ENCODE measurements around the gene CHST8. TPM values are rescaled to one million over a fixed set of nuclear protein-coding genes. Genes with fewer than 3 reads are reported as not detected.

Gene CHST8
- total RNA-seq, 1 donor: not detected

DNA sequence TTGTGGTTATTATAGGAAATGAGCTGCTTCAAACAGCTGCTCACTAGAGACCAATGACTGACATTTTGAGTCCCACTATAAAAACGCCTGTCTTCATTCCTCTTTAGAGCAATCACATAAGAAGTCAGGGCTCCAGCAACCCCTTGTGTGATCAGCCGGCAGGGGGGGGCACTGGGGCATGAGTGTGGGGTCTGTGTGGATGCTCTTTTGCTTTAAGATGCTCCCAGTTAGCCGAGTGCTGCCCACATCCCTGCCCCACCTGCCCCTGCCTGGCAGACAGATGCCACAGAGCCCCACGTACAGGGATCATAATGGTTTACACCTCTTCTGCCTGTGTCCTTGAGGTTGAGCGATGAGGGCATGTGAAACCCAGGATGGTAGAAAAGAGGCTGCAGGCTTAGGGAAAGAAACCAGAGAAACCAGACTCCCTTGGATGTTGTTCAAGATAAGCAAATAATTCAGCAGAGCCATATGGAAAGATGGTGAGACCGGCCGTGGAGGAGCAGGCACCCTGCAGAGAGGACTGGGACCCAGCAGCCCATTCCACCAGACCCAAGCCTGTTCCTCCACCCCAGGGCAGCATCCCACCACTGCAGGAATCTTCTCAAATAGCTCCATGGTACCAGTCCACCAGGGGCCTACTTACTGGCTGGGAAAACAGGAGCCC is 55.4 kb downstream of the CHST8 start:
- TF ChIP-seq, protein P1, sequence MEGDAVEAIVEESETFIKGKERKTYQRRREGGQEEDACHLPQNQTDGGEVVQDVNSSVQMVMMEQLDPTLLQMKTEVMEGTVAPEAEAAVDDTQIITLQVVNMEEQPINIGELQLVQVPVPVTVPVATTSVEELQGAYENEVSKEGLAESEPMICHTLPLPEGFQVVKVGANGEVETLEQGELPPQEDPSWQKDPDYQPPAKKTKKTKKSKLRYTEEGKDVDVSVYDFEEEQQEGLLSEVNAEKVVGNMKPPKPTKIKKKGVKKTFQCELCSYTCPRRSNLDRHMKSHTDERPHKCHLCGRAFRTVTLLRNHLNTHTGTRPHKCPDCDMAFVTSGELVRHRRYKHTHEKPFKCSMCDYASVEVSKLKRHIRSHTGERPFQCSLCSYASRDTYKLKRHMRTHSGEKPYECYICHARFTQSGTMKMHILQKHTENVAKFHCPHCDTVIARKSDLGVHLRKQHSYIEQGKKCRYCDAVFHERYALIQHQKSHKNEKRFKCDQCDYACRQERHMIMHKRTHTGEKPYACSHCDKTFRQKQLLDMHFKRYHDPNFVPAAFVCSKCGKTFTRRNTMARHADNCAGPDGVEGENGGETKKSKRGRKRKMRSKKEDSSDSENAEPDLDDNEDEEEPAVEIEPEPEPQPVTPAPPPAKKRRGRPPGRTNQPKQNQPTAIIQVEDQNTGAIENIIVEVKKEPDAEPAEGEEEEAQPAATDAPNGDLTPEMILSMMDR (IDR thresholded peaks at IDR 0.05; ENCODE audit: insufficient read depth, low read depth, low read length): no peak
- H3K4me3 ChIP-seq (ENCODE audit: low read depth, low read length): no peak overlapping the region
- DNase-seq (ENCODE audit: low read depth): no peak

DNA sequence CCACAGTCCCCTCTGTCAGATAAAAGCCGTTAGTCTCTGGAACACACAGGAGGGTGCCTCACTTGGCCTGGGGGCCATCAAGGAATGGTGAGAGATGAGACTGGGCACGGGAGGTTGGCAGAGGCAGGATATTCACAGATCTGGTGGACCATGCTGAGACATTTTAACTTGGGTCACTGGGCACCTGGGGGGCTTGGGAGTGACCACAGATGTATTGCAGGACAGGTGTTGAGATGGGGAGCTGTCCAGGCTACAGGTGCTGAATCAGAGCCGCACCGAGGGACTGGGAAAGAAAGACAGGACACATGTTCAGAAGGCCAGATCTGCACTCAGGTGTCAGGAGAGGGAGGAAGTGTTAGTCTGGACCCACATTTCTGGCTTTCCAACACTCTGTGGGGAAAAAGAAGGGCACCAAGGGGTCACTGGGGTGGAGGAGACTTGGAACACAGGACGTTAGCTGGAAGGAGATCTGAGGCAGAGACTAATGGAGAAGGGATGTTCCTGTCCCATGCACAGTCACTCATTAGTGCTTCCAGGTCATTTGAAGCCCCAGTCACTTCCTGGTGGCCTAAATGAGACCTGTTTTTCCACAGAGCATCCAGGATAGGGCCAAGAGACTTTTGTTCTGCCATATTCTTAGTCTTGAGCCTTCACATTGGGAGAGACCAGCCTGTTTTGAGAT is 56.1 kb downstream of the CHST8 start:
- no peak for DNase-seq (ENCODE audit: low read depth)
- H3K4me3 ChIP-seq (ENCODE audit: low read depth, low read length): no peak overlapping the region
- TF ChIP-seq, protein P1 (IDR thresholded peaks at IDR 0.05; ENCODE audit: insufficient read depth, low read depth, low read length): no peak

DNA sequence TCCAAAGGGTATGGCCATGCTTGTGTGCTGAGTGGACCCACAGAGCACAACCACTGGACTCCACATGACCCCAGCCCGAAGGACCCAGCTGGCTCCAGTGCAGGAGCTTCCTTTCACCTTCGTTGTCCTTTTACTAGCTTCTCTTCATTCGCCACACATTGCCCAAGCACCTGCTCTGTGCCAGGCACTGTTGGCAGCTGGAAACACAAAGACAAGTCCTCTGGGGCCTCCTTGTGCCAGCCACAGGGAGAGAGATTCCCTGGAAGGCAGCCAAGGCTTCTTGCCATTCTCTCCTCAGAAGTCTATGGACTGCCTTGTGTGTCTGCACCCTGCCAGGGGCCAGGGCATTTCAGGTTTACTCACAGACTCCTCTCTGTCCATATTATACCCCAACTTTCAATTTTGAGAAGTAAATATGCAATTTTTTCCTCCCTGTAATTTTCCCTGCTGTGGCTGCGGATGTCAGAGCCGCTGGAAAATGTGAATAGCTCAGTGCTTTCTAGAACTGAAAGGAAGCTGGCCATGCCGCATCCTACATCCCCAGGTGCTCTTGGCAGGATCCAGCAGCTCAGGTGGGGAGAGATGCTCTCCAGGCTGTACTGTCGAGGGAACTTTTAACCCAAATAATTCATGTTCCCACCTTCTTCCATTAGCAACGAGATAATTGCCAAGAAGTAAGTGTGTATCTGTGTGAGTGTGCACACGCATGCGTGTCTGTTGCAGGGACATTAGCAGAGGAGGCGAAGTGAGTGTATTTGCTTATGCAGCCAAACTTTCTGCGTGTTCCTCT is 57.2 kb downstream of the CHST8 start:
- TF ChIP-seq, protein P1 (IDR thresholded peaks at IDR 0.05; ENCODE audit: insufficient read depth, low read depth, low read length): no peak
- no peak overlapping the region for H3K4me3 ChIP-seq (ENCODE audit: low read depth, low read length)
- DNase-seq (ENCODE audit: low read depth): no peak

DNA sequence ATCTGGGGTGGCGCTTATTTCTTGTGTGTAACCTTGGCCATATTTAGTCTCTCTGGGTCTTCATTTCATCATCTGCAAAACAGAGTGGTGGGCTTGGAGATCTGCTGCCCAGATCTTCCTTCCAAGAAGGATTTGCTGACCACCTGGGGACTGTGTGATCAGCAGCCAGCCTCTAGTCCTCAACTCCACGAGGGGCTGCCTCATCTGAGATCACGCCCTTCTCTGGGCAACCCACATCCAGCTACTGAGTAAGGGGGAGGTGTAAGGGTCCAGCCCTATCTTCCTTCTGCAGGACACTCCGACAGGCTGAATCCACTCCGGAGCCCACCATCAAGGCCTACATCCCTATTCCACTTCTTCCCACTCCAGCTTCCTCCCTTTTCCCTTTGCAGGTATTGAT is 57.9 kb downstream of the CHST8 start:
- no peak for DNase-seq (ENCODE audit: low read depth)
- no peak overlapping the region for H3K4me3 ChIP-seq (ENCODE audit: low read depth, low read length)
- TF ChIP-seq, protein P1 (IDR thresholded peaks at IDR 0.05; ENCODE audit: insufficient read depth, low read depth, low read length): no peak

DNA sequence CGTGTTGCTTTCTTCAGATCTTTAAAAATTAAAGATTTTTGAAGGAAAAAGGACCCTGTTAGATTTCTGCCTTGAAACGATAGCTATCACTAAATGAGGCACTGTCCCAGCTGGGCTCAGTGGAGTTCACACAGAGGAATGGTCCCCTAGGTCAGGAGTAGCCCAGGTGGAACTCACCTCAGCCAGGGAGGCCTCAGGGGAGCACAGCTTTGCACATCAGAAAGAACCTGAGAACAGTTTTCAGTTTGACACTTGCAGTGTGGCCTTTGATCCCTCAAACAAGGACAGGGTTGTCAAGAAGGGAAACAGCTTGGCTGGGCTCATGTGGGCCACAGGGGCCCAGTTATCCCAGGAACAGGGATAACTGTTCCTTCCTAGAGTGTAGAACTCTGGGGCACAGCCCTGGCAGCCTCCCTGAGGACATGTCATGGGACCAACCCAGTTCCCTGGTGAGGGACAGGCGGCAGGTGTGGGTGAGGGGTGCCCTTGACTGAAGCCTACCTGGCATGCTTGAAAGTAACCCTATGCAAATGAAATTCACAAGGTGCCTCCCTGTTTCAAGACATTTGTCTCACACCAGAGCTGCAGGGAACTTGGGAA is 59.4 kb downstream of the CHST8 start:
- TF ChIP-seq, protein P1 (IDR thresholded peaks at IDR 0.05; ENCODE audit: insufficient read depth, low read depth, low read length): no peak
- H3K4me3 ChIP-seq (ENCODE audit: low read depth, low read length): no peak overlapping the region

DNA sequence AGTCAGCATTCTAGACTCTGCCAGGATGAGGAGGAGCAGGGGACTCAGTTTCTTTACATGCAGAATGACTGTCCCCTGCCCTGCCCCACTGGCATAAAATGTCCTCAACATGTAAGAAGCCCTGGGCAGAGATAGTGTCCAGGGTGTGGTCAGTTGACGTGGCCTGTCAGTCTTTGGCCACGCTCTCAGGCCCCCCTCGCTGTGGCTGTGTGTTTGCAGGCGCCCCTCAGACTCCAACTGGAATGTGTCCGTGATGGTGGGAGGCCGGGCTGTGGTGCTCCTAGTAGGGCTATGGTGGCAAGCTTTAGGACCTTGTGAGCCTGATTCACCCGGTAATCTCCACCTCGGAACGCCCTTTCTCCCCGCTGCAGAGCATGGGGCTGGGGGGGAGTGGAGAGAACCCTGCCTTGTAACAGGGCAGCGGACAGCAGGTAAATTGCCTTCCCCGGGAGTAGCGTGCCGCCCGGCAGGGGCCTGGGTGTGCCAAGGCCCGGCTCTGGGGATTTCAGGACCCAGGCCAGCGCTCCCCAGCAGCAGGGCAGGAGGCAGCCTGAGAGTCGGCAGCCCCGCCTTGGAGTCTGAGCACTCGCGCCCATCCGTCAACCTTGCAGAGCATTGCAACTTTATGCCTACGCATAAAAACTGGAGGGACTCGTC is 62.3 kb downstream of the CHST8 start:
- H3K4me3 ChIP-seq (ENCODE audit: low read depth, low read length): no peak overlapping the region
- DNase-seq (ENCODE audit: low read depth): peak; percentile 11
- TF ChIP-seq, protein P1 (IDR thresholded peaks at IDR 0.05; ENCODE audit: insufficient read depth, low read depth, low read length): no peak

More for the DNA sequence above, 59.4 kb downstream of the CHST8 start:
- no peak for DNase-seq (ENCODE audit: low read depth)

All from fibroblast of villous mesenchyme (primary cell).